HepG2 (cell line): ENCODE data around the gene ADGRG4. TPM values are rescaled to one million over a fixed set of nuclear protein-coding genes. Genes with fewer than 3 reads are reported as not detected.
A peak's percentile ranks its signal among the peaks of the same experiment; 100 is the strongest.

Experiments
- ATAC-seq: fragments of 200-7000 bp; cut with Tn5 transposase; 3 replicates; pipeline ENCODE4 v1.9.1; 2020; ENCODE audit warnings: mild to moderate bottlenecking, moderate library complexity
- BruUV-seq: library from RNA; stranded (reverse); fragments of 400-500 nt; replicated peaks from 2 replicates; lab custom pipeline; 2021; lab: Mats Ljungman, UMichigan
- CTCF ChIA-PET: fragments of 300-600 bp; formaldehyde crosslinking; extraction: SDS; loops from one replicate; lab custom pipeline; 2021; ENCODE audit warnings: low total read pairs, inconsistent platforms, low intra/inter-chr PET ratio; lab: Yijun Ruan, JAX
- POLR2A ChIA-PET: fragments of 350-600 bp; sonication (Branson Sonifier 250); formaldehyde crosslinking; loops from one replicate; lab custom pipeline; 2020; ENCODE audit warnings: antibody characterized with exemption, inconsistent platforms; lab: Yijun Ruan, JAX
- DNase-seq: peaks from one replicate; pipeline ENCODE4 v3.0.0-alpha.2; 2015; ENCODE audit warnings: low spot score
- FAIRE-seq: peaks from 3 replicates; lab custom pipeline; 2011; peaks lifted over from hg19 to GRCh38; lab: Jason Lieb, UNC
- H2AFZ ChIP-seq: one replicate; pipeline ENCODE4 v1.6.1; 2011; ENCODE audit warnings: low read length, inconsistent platforms
- H3K27ac ChIP-seq: fragments of 300-600 bp; 3 replicates; pipeline ENCODE4 v1.8.0; 2011; ENCODE audit warnings: mixed run types, mild to moderate bottlenecking, mixed read lengths, low read length, inconsistent platforms; ENCODE audit not compliant: insufficient read depth; ENCODE audit errors: extremely low read length
- H3K27me3 ChIP-seq, 2 experiments: fragments of 200-600 bp in 1 of 2; 2 replicates in 1 of 2; 3 replicates in 1 of 2; pipeline versions ENCODE4 v1.6.0 to v1.8.0; 2011; ENCODE audit warnings: low read length in 2 of 2, mild to moderate bottlenecking in 2 of 2, moderate library complexity in 2 of 2, inconsistent platforms in 1 of 2; ENCODE audit not compliant: insufficient read depth in 2 of 2, control insufficient read depth in 1 of 2
- H3K36me3 ChIP-seq, 2 experiments: fragments of 200-600 bp in 1 of 2; replicated peaks in 1 of 2; 2 replicates in 1 of 2; 3 replicates in 1 of 2; pipeline versions ENCODE4 v1.5.1 to v1.8.0; 2011; ENCODE audit warnings: low read length in 2 of 2, inconsistent platforms in 1 of 2; ENCODE audit not compliant: insufficient read depth in 2 of 2, control insufficient read depth in 1 of 2
- H3K4me1 ChIP-seq: 2 replicates; pipeline ENCODE4 v1.5.1; 2012; ENCODE audit warnings: low read length, inconsistent platforms; ENCODE audit not compliant: insufficient read depth
- H3K4me2 ChIP-seq: 2 replicates; pipeline ENCODE4 v1.6.0; 2011; ENCODE audit warnings: low read depth, low read length, inconsistent platforms
- H3K4me3 ChIP-seq, 3 experiments: fragments of 200-600 bp in 1 of 3; sonication (generic), shearing (Covaris generic) in 1 of 3; replicated peaks in 1 of 3; 2 replicates each; pipeline ENCODE4 v1.5.1; 2011 to 2016; ENCODE audit warnings: low read length in 3 of 3, inconsistent platforms in 2 of 3, low read depth in 2 of 3, mild to moderate bottlenecking in 2 of 3, control low read depth in 1 of 3, mixed read lengths in 1 of 3; ENCODE audit not compliant: insufficient read depth in 1 of 3
- H3K79me2 ChIP-seq: one replicate; pipeline ENCODE4 v1.6.1; 2011; ENCODE audit warnings: low read length, inconsistent platforms; ENCODE audit not compliant: insufficient read depth
- H3K9ac ChIP-seq: 2 replicates; pipeline ENCODE4 v1.6.0; 2011; ENCODE audit warnings: mild to moderate bottlenecking, low read depth, low read length, inconsistent platforms; ENCODE audit not compliant: insufficient read depth
- H3K9me3 ChIP-seq: 2 replicates; pipeline ENCODE4 v1.5.1; 2012; ENCODE audit warnings: mild to moderate bottlenecking, low read length
- H4K20me1 ChIP-seq: 2 replicates; pipeline ENCODE4 v1.6.0; 2011; ENCODE audit warnings: inconsistent platforms, mild to moderate bottlenecking, low read length, moderate library complexity; ENCODE audit not compliant: insufficient read depth
- EEA1 ChIP-seq: sonication (generic); formaldehyde crosslinking; IDR thresholded peaks from 2 replicates; pipeline ENCODE4 v1.5.1; 2020; ENCODE audit warnings: mild to moderate bottlenecking, missing genetic modification reagents, borderline replicate concordance
- ZBTB40 ChIP-seq, 2 experiments: fragments of 450-650 bp in 1 of 2; sonication (generic) in 1 of 2; formaldehyde crosslinking in 1 of 2; IDR thresholded peaks; 2 replicates each; pipeline versions ENCODE4 v1.6.1 to v1.8.0; 2016 to 2022; ENCODE audit warnings: antibody characterized with exemption in 1 of 2, mild to moderate bottlenecking in 1 of 2, missing genetic modification reagents in 1 of 2
- WGBS: methylation state at CpG from one replicate; pipeline ENCODE4 v1.1.6; 2017; ENCODE audit warnings: low lambda C conversion rate; 5-methylcytosine and 5-hydroxymethylcytosine counted together
- in situ Hi-C: cut with HindIII; loops from 2 replicates; pipeline ENCODE4 v1.10.0; 2017; ENCODE audit warnings: low pct_unique_long_range_greater_than_20kb; ENCODE audit not compliant: extremely low pct_ligation_motif_present
- intact Hi-C: fragments of 100-400 bp; cut with micrococcal nuclease; formaldehyde crosslinking; loops from one replicate; pipeline ENCODE4 v1.10.0; 2022; ENCODE audit not compliant: unreplicated experiment
- polyA plus RNA-seq, 8 experiments: library from polyadenylated mRNA; depleted of rRNA in 3 of 8; stranded (reverse) in 7 of 8; unstranded in 1 of 8; fragments of >200 nt; fragmentation: Illumina TruSeq in 4 of 8; extraction: Trizol in 4 of 8; gene quantifications; 2 replicates each; pipeline versions ENCODE4 v1.2.1 to v1.2.3, GENCODE V29; 2011 to 2016; ENCODE audit warnings: low read depth in 4 of 8, missing spikeins in 1 of 8, mixed read lengths in 1 of 8; ENCODE audit not compliant: insufficient read depth in 1 of 8
- total RNA-seq, 5 experiments: library from RNA; depleted of rRNA; stranded (reverse); fragments of >200 nt; fragmentation: Illumina TruSeq; extraction: Trizol; gene quantifications; 2 replicates each; pipeline ENCODE4 v1.2.3, GENCODE V29; 2016; ENCODE audit warnings: low read depth in 1 of 5

ADGRG4 gene
- total and polyA plus RNA-seq, 2 of the 13 experiments (the other 11 are each of a cell fraction or from before 2014, with no cell fraction given), result not detected

GRCh38 chrX:136453771-136454170 is 153.0 kb downstream of the ADGRG4 start:
- H3K27ac ChIP-seq, result no peak overlapping the region
- no TSS peak for BruUV-seq
- H3K4me3 ChIP-seq, result no peak overlapping the region
- FAIRE-seq (no peak), DNase-seq (no peak), ATAC-seq (no peak)
- intact Hi-C loops, result no loop called here
- no peaks in the 10 kb centered on the region for H3K27me3 ChIP-seq
- H3K36me3 ChIP-seq, result no peaks in the 10 kb centered on the region
- in situ Hi-C loops, result no loop called here
- H3K9ac ChIP-seq, result no peak overlapping the region
- 0% methylated on average over 1 of the region's 1 CpG for WGBS
- no peaks in the 10 kb centered on the region for H3K4me1 ChIP-seq
- H3K4me2 ChIP-seq, result no peak overlapping the region
- TF ChIP-seq EEA1 (CRISPR knock-in tag) (no peak), ZBTB40 (IDR thresholded peaks at IDR 0.05) (no peak), ZBTB40 (CRISPR knock-in tag; IDR thresholded peaks at IDR 0.05) (peak; percentile 53; the same call in 1 of the 2 replicates)
- H4K20me1 ChIP-seq, result no peaks in the 10 kb centered on the region
- no peak overlapping the region for H2AFZ ChIP-seq
- ChIA-PET CTCF (no interaction called here), POLR2A (no interaction called here)
- H3K9me3 ChIP-seq, result no peaks in the 10 kb centered on the region
- H3K79me2 ChIP-seq, result no peaks in the 10 kb centered on the region
